Mesothelial cell of epicardium (in vitro differentiated cells): ENCODE results near the gene FBXL15. TPM values are rescaled to one million over a fixed set of nuclear protein-coding genes. Genes with fewer than 3 reads are reported as not detected.
A peak's percentile ranks its signal among the peaks of the same experiment; 100 is the strongest.

Experiments
- DNase-seq, 2 experiments: peaks; one replicate each; pipeline ENCODE4 v3.0.0; 2021; ENCODE audit warnings: low spot score in 2 of 2; ENCODE audit not compliant: unreplicated experiment in 2 of 2
- H3K27ac Mint-ChIP-seq: 2 replicates; pipeline ENCODE4 v1.8.0; 2021; ENCODE audit warnings: mixed read lengths
- H3K27me3 Mint-ChIP-seq: 2 replicates; pipeline ENCODE4 v1.8.0; 2021; ENCODE audit warnings: low read depth, mixed read lengths
- H3K36me3 Mint-ChIP-seq: 2 replicates; pipeline ENCODE4 v1.8.0; 2021; ENCODE audit warnings: mixed read lengths
- H3K4me1 Mint-ChIP-seq: 2 replicates; pipeline ENCODE4 v1.8.0; 2021; ENCODE audit warnings: mixed read lengths
- H3K4me3 Mint-ChIP-seq: 2 replicates; pipeline ENCODE4 v1.8.0; 2021; ENCODE audit warnings: mild to moderate bottlenecking, moderate library complexity, mixed read lengths
- H3K9me3 Mint-ChIP-seq: 2 replicates; pipeline ENCODE4 v1.8.0; 2021; ENCODE audit warnings: mixed read lengths
- microRNA-seq: library from miRNA; unstranded; fragments of <30 nt; microRNA quantifications from one replicate; pipeline ENCODE4 v1.2.0, GENCODE V29; 2021; ENCODE audit warnings: inconsistent platforms, mixed read lengths
- total RNA-seq: library from RNA; stranded (reverse); gene quantifications from 3 replicates; pipeline ENCODE4 v1.2.1, GENCODE V29; 2021
- TF ChIP-seq, protein P1 (sequence below): fragments of 200-600 bp; sonication (generic); IDR thresholded peaks from one replicate; pipeline ENCODE4 v1.5.0; 2021; ENCODE audit warnings: antibody characterized with exemption; ENCODE audit not compliant: unreplicated experiment

FBXL15 gene
- total RNA-seq, 1 donor from 2014 or later, result 11.7 TPM

DNA sequence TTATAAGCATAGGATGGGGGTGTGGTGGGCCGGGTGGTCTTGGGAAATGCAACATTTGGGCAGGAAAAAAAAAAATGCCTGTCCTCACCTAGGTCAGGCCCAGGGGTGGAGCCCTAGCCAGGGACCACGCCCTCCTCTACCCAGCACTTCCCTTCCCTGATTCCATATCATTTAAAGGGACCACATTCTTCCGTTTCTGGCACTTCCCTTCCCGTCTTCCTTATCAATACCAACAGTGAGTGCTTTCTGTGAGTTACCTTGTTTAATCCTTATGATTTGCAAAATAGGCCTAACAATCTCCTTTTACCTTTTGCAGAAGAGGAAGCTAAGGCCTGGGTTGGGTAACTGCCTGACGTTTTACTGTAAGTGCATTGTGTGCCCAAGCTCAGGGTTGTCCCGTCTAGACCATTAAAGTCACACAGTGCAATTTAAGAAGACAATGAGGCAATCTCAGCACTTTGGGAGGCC lies 47.4 kb downstream of the FBXL15 start:
- Mint-ChIP-seq H3K9me3 (no peaks in the 10 kb centered on the region), H3K27me3 (peaks cover 3% of the 10 kb centered on the region), H3K4me3 (no peak overlapping the region), H3K4me1 (peaks cover 8% of the 10 kb centered on the region), H3K27ac (no peak overlapping the region), H3K36me3 (no peaks in the 10 kb centered on the region)
- TF ChIP-seq, protein P1, sequence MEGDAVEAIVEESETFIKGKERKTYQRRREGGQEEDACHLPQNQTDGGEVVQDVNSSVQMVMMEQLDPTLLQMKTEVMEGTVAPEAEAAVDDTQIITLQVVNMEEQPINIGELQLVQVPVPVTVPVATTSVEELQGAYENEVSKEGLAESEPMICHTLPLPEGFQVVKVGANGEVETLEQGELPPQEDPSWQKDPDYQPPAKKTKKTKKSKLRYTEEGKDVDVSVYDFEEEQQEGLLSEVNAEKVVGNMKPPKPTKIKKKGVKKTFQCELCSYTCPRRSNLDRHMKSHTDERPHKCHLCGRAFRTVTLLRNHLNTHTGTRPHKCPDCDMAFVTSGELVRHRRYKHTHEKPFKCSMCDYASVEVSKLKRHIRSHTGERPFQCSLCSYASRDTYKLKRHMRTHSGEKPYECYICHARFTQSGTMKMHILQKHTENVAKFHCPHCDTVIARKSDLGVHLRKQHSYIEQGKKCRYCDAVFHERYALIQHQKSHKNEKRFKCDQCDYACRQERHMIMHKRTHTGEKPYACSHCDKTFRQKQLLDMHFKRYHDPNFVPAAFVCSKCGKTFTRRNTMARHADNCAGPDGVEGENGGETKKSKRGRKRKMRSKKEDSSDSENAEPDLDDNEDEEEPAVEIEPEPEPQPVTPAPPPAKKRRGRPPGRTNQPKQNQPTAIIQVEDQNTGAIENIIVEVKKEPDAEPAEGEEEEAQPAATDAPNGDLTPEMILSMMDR, result no peak
- no peak for DNase-seq

DNA sequence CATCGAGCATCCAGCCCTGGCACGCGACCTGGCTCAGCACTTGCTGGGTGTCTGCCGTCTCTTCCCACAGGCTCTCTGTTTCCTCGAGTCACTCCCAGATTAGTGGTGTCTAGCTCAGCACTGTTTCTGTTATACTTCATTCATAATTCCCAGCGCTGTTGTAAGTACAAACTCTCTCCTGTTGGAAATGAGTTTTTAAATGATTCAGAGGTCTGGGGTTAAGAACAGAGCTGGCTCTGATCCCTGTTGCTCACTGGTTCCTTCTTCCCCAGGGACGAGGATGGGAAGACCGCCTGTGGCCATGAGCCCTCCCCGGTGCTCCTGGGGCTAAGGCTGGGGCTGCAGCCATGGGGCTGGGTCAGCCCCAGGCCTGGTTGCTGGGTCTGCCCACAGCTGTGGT lies 48.0 kb downstream of the FBXL15 start:
- Mint-ChIP-seq H3K4me3 (no peak overlapping the region), H3K9me3 (no peaks in the 10 kb centered on the region), H3K4me1 (peaks cover 1% of the 10 kb centered on the region), H3K27me3 (no peaks in the 10 kb centered on the region), H3K27ac (no peak overlapping the region), H3K36me3 (no peaks in the 10 kb centered on the region)
- TF ChIP-seq, protein P1, result no peak
- DNase-seq, result no peak

DNA sequence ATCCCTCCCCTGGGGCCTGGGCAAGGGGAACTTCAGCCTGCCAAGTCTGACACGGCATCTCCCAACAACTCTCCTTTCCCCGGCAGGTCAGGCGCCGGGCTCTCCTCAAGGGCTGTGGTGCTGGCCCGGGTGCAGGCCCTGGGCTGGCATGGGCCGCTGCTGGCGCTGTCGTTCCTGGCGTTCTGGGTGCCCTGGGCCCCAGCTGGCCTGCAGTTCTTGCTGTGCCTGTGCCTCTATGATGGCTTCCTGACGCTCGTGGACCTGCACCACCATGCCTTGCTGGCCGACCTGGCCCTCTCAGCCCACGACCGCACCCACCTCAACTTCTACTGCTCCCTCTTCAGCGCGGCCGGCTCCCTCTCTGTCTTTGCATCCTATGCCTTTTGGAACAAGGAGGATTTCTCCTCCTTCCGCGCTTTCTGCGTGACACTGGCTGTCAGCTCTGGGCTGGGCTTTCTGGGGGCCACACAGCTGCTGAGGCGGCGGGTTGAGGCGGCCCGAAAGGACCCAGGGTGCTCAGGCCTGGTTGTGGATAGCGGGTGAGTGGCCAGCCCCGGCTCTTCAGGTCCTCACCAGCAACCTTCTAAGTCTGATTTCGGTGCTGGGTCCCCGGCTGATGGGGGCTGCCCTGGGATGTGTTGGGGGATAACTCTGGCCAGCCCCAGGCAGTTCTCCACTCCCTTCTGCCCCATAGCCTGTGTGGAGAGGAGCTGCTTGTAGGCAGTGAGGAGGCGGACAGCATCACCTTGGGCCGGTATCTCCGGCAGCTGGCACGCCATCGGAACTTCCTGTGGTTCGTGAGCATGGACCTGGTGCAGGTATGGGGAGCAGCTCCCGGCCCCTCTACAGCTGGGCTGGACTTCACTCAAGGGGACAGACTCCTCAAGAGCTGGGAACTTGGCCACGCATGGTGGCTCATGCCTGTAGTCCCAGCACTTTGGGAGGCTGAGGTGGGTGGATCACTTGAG lies 50.2 kb downstream of the FBXL15 start:
- TF ChIP-seq, protein P1, result no peak
- H3K4me3 Mint-ChIP-seq, result no peak overlapping the region
- no peak overlapping the region for H3K27ac Mint-ChIP-seq
- no peaks in the 10 kb centered on the region for H3K9me3 Mint-ChIP-seq
- no peaks in the 10 kb centered on the region for H3K4me1 Mint-ChIP-seq
- H3K27me3 Mint-ChIP-seq, result no peaks in the 10 kb centered on the region
- DNase-seq, result no peak
- no peaks in the 10 kb centered on the region for H3K36me3 Mint-ChIP-seq

Small RNA genes lying within 50 kb of the gene (microRNA-seq; reads per million reads assigned to microRNA genes)
- gene MIR146B, result 439 reads per million, percentile 73 among the genes with 10 or more reads in this experiment

Other genes starting within 250 kb of the FBXL15 start
- 0.27 to 0.44 TPM (median 0.43 TPM) in 3 replicates for gene ELOVL3, start 194.5 kb upstream of the FBXL15 start, total RNA-seq
- gene PITX3, start 179.3 kb upstream of the FBXL15 start, total RNA-seq, result not detected in 3 replicates
- gene GBF1, start 175.3 kb upstream of the FBXL15 start, total RNA-seq, result 49.3 to 51.1 TPM (median 51.1 TPM) in 3 replicates
- gene NFKB2, start 25.1 kb upstream of the FBXL15 start, total RNA-seq, result 51.7 to 56.6 TPM (median 55.8 TPM) in 3 replicates
- 12.4 to 14.3 TPM (median 13.4 TPM) in 3 replicates for gene PSD, start 2.1 kb upstream of the FBXL15 start, total RNA-seq
- 75.0 to 80.5 TPM (median 75.6 TPM) in 3 replicates for gene CUEDC2, start 11.7 kb downstream of the FBXL15 start, total RNA-seq
- not detected in 3 replicates for gene C10orf95, start 30.7 kb downstream of the FBXL15 start, total RNA-seq
- 91.5 to 93.6 TPM (median 91.7 TPM) in 3 replicates for gene ACTR1A, start 81.9 kb downstream of the FBXL15 start, total RNA-seq
- 32.4 to 33.4 TPM (median 32.7 TPM) in 3 replicates for gene SUFU, start 83.1 kb downstream of the FBXL15 start, total RNA-seq
- gene TRIM8, start 223.6 kb downstream of the FBXL15 start, total RNA-seq, result 74.3 to 85.3 TPM (median 79.2 TPM) in 3 replicates